ENCODE data around the gene ARHGEF17. TPM values are rescaled to one million over a fixed set of nuclear protein-coding genes. Genes with fewer than 3 reads are reported as not detected.

ARHGEF17 gene
- polyA plus RNA-seq, 1 donor = 94.4 TPM

DNA sequence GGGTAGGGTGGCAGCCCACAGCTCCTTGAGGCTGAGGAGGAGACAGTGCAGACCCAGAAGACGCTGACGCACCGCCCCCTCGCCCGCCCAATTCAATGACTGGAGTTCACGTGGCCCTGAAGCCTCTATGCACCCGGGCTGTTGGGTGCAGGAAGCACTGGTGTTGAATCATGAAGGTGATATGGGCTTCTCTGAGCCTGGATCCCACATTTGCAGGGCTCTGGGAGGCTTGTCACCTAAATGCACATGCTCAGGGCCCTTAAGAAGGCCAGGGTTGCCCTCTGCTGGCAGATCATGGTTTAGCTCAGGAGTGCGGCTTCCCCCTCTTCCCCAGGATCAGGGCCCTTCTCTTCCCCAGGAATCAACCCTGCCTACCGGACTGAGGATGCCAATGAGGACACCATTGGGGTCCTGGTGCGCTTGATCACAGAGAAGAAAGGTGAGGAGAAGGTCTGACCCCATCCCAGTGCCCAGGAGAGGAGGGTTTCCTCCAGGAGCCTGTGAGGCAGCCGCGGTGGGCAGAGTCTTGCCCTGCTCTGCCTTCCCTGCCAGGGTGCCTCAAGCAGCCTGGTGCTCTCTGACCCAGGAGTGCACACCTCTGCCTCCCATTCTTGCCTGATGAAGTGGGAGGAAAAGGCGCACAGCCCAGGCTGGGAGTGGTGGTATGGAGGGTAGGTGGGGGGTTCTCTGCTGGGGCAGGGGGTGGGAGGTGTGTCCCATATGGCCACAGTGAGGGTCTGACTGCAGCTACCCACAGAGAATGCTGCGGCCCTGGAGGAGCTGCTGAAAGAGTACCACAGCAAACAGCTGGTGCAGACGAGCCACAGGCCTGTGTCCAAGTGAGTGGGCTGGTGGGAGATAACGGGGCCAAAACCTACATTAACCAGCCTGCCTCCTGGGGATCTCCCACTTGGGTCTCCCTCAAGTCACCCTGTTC, 85.7 kb downstream of the ARHGEF17 start:
- DNase-seq = peak; percentile 69

GRCh38 chr11:73394416-73395296, 86.6 kb downstream of the ARHGEF17 start:
- no peak for DNase-seq

DNA sequence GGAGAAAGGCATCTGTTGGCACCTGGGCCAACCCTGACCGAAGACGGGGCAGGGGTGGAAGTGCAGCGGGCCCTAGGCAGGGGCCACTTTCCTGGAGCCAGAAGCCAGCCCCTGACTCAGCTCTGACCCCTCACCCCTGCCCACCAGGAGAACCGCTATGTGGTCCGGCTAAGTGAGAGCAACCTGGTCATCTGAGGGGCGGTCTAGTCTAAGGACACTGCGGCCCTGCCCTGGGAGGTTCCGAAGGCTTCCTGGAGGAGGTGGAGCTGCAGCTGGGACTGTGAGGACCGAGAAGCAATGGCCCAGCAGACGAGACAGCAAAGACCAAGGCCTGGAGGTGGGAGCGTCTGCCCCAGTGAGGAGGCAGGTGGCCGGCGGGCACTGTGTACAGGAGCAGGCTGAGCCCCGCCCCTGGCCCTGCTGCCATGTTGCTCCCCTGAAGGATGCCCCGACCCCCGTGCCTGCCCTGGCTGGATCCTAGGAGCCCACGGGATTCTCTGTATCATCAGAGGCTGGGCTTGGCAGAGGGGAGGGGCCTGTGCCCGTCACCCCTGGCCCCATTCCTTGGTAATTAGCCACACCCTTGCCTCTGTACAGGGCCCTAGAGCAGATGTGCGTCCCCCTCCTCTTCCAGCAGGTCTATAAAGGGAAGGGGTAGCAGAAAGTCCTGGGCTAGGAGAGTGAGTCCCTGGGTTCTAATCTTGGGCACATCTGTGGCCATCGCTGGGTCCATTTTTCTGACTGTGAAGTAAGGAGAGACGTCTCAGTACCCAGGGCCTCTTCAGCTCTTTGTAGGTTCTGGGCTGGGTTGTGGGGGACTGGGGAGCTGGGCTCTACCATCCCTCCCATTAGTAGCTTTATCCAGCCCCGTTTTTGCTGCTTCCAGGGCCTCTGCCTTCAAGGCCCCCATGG, 87.5 kb downstream of the ARHGEF17 start:
- DNase-seq = no peak

- DNase-seq = no peak
These were observed 88.3 kb downstream of the ARHGEF17 start for GRCh38 chr11:73396251-73396930.

DNA sequence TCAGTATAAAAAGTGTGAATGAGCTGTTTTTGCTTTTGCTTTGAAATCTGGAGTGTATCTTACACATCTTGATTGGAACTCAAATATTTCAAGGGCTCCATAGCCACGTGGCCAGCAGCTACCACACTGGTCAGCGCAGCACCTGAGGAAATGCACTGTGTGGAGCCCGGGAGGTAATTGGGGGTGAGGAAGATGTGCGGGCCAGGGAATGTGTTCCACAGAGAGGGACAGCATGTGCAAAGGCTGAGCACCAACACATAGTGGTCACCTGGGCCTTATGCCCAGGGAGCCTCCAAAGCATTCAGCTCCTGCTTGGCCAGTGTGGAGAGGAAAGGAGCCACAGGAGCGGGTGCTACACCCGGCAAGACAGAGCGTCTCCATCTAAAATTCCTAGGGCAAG, 88.9 kb downstream of the ARHGEF17 start:
- DNase-seq = no peak

DNA sequence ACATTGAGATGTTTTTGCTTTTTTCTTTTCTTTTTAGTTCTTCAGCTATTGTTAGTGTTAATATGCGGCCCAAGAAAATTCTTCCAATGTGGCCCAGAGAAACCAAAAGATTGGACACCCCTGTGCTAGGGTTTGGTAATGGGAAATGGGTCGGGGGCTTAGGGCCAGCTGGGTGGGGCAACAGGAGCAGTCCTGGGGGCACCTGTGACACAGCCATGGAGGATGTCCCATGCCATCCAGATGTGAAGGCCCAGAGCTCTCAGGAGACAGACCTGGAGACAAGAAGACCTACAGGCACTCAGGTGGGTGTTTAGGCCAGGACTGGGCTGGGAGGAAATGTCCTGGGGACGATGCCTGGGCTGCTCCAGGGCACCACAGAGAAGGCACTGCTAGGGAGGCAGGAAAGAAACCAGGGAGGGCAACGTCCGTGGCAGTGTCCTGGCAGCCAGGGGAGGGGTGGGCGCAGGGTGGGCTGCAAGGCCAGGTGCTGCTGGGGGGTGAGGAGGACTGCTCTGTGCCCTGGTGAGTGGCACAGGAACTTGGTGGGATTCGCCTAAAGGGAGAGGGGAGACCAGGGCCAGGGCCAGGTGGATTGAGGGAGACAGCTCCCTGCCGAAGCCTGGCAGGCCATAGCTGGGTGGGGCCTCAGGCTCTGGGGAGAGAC, 89.5 kb downstream of the ARHGEF17 start:
- DNase-seq = no peak

GRCh38 chr11:73398132-73398526, 90.1 kb downstream of the ARHGEF17 start:
- no peak for DNase-seq

GRCh38 chr11:73398721-73399120, 90.6 kb downstream of the ARHGEF17 start:
- DNase-seq = no peak

DNA sequence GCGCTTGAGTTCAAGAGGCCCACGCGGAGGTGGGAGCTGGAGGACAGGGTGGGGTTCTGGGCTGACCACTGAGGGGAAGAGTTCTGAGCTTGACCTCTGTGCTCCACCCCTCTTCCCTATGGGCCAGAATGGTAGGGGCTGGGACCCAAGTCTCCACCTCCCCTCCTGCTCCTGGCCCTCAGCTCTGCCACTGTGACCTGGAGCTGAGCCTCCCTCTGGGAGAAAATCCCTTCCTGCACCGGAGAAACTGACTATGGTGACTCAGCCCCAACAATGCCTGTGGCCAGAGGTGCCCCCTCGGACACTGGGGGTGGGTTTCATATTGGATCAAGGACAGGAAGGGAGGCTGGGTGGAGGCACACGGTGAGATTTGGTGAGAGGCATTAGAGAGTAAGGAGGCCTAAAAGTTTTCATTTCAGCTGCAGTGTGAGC, 91.1 kb downstream of the ARHGEF17 start:
- no peak for DNase-seq

GRCh38 chr11:73399636-73400035, 91.6 kb downstream of the ARHGEF17 start:
- DNase-seq = no peak

GRCh38 chr11:73400293-73400692, 92.2 kb downstream of the ARHGEF17 start:
- no peak for DNase-seq

- no peak for DNase-seq
These were observed 93.3 kb downstream of the ARHGEF17 start for GRCh38 chr11:73401217-73401923.

DNA sequence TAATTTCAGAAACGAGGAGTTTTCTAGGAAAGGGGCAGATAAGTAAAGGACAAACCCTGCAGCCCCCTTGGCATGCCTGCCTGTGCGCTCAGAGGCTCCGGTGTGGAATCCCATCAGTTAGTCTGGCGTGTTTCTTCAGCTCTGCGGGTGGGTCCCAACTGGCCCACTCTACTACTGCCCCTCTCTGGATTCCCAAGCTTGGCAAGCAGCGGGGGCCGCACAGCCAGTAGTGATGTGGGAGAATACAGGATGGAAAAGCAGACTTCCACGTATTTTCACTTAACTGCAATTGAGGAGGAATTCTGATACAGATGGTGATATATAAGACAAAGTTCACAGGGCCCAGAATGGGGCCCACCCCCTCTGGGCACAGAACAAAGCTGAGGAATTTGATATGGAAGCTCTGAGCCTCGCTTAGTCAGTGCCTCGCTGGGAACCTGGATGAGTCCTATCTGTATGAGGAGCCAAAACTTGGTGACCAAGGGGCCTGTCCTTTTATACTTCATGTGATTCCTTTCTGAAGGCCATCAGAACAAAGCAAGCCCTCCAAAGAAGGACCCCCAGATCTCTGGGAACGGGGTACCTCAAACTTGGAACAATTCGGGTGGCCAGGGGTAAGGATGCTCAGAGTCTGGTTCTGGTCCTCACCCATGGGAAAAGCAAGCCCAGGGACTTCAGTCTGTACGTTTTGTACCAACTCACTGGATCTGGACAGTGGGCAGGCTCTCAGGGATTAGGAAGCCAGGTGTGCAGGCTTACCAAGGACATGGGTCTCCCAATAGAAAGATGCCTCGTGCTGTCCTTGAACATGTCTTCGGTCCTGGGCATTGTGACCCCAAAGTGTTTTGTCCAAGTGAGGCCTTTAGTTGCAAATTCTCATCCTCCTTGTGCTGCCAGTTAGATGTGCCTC, 94.1 kb downstream of the ARHGEF17 start:
- no peak for DNase-seq

DNA sequence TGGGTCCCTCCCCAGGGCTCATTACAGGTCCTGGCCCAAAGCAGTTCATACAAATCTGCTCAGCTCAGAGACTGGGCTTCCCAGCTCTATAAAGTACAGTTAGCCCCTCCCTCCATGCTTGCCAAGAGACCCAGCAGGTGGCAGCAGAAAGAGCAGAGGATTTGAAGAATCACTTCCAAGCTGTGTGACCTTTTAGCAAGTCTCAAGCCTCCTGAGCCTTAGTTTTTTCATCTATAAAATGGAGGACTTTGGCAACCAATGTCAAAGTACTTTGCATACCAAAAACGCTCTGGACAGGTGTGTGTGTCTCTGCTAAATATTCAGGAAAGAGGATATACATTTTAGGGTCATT, 94.7 kb downstream of the ARHGEF17 start:
- DNase-seq = no peak

- no peak for DNase-seq
These were observed 95.5 kb downstream of the ARHGEF17 start for GRCh38 chr11:73403541-73403940.

DNA sequence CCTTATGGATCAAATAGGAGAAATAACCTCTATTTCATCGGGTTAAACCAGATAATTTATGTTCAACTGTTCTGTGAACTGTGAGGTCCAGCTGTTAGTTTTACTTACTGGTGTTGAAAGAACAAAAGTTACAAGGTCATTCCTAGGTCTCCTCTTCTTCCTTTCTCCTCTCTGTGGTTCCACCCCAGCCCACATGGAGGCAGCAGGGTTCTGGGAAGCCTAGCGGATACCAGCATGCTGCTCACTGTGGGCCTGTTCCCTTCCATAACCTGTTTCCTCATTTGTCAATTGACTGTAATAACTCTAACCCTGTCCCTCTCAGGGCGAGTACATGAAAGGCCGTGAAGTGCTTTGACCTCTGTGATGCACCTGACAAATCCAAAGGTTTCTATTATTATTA, 96.0 kb downstream of the ARHGEF17 start:
- DNase-seq = peak; percentile 45

DNA sequence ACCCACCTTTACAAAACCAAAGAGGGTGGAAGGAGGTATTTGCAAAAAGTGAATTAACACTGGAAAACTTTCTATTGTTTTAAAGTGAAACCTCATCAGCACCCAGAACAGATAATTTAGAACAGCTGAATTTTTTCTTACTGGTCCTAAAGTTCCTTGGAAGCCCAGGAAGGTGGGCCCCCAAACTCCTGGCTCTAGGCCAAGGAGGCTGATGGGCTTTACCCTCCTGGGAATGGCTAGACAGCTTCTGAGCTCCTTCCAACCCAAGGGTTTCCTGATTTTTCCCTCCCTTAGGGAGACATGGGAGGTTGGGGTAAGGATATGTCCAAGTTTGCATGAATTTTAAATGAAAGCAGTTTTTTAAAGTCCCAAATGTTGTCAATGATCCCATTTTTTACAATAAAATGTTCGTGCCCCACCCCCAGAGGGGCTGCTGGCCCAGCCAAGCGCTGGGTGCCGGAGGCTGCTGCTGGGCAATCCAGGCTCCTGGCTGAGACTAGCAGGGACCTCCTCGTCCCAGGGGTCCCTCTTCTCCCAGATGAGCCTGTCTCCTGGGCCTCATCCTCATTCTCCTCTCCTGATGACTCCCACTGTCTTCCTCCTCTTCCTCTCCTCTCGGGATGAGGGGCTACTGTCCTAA, 96.5 kb downstream of the ARHGEF17 start:
- no peak for DNase-seq

DNA sequence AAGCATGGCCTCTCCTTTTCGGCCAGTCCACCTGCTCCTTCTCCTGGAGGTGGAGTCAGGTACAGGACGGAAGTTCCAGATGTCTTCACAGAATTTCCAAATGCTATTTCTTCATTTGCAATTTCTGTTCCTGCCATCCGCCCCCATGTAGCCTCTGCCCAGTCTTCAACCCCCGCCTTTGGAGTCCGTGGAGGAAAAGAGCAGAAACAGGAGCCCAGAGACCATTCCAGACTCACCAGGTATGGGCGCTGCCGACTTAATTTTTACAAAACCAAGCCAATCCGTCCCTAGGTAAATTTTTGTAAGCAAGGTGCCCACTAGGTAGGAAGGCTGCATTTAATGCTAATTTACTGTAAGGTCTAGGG, 97.1 kb downstream of the ARHGEF17 start:
- DNase-seq = no peak

DNA sequence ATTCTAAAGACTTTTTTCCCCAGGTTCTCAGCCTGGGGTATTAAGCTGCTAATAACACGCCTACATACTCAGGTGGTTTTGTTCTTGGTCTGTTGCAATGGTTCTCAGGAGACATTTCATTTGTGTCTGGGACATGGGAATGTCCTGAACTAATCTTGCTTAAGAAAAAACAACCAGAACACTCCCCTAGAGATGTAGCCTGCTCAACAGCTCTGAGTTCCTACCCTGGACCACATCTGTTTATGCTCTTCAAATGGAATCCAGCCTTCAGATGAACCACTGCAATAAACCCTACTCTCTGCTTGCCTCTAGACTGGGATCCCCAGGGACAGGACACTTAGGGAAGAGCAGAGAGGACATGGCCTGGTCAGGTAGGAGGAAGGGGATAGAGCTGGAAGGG, 98.1 kb downstream of the ARHGEF17 start:
- no peak for DNase-seq

Measured in left kidney (tissue), 2 donors.